HG03521 (cell line): ENCODE data around the gene WWOX.

Experiments used
- ATAC-seq: cut with Tn5 transposase; IDR thresholded peaks from one replicate; pipeline ENCODE4 v1.9.1; 2021; ENCODE audit warnings: mild to moderate bottlenecking, moderate library complexity; ENCODE audit not compliant: unreplicated experiment

The WWOX gene

GRCh38 chr16:78743556-78743955, 644.1 kb downstream of the WWOX start:
- no peak for ATAC-seq

GRCh38 chr16:78744099-78744498, 644.6 kb downstream of the WWOX start:
- ATAC-seq, result no peak

- no peak for ATAC-seq
Observed at GRCh38 chr16:78744796-78745107, 645.3 kb downstream of the WWOX start.

- ATAC-seq, result no peak
Observed at GRCh38 chr16:78745108-78746019, 645.9 kb downstream of the WWOX start.

- no peak for ATAC-seq
Observed at GRCh38 chr16:78746718-78747117, 647.3 kb downstream of the WWOX start.

GRCh38 chr16:78748220-78748929, 648.9 kb downstream of the WWOX start:
- no peak for ATAC-seq

- ATAC-seq, result peak; percentile 63
Observed at GRCh38 chr16:78749745-78750268, 650.4 kb downstream of the WWOX start.

GRCh38 chr16:78750611-78751010, 651.2 kb downstream of the WWOX start:
- ATAC-seq, result no peak

GRCh38 chr16:78751601-78752000, 652.1 kb downstream of the WWOX start:
- ATAC-seq, result no peak

GRCh38 chr16:78754713-78755112, 655.3 kb downstream of the WWOX start:
- no peak for ATAC-seq

GRCh38 chr16:78755751-78756661, 656.6 kb downstream of the WWOX start:
- ATAC-seq, result no peak

- ATAC-seq, result no peak
Observed at GRCh38 chr16:78759596-78759995, 660.1 kb downstream of the WWOX start.

GRCh38 chr16:78760611-78761010, 661.2 kb downstream of the WWOX start:
- ATAC-seq, result no peak

GRCh38 chr16:78761427-78761826, 662.0 kb downstream of the WWOX start:
- ATAC-seq, result peak; percentile 84

- ATAC-seq, result peak; percentile 66
Observed at GRCh38 chr16:78762222-78762621, 662.8 kb downstream of the WWOX start.

GRCh38 chr16:78763821-78764440, 664.5 kb downstream of the WWOX start:
- no peak for ATAC-seq

- no peak for ATAC-seq
Observed at GRCh38 chr16:78764478-78764877, 665.0 kb downstream of the WWOX start.

GRCh38 chr16:78768226-78768625, 668.8 kb downstream of the WWOX start:
- no peak for ATAC-seq

GRCh38 chr16:78768718-78769117, 669.3 kb downstream of the WWOX start:
- ATAC-seq, result peak; percentile 50

GRCh38 chr16:78770353-78771091, 671.1 kb downstream of the WWOX start:
- ATAC-seq, result peak; percentile 67
